Hematopoietic multipotent progenitor cell treated with erythropoietin and hydrocortisone succinate and interleukin-3 and kit ligand, for 15 days (in vitro differentiated cells): ENCODE data around the gene MED25.

ENCODE experiments used
- DNase-seq: peaks from one replicate; pipeline ENCODE4 v3.0.0-alpha.2; 2015; ENCODE audit warnings: low spot score

MED25 gene

DNA sequence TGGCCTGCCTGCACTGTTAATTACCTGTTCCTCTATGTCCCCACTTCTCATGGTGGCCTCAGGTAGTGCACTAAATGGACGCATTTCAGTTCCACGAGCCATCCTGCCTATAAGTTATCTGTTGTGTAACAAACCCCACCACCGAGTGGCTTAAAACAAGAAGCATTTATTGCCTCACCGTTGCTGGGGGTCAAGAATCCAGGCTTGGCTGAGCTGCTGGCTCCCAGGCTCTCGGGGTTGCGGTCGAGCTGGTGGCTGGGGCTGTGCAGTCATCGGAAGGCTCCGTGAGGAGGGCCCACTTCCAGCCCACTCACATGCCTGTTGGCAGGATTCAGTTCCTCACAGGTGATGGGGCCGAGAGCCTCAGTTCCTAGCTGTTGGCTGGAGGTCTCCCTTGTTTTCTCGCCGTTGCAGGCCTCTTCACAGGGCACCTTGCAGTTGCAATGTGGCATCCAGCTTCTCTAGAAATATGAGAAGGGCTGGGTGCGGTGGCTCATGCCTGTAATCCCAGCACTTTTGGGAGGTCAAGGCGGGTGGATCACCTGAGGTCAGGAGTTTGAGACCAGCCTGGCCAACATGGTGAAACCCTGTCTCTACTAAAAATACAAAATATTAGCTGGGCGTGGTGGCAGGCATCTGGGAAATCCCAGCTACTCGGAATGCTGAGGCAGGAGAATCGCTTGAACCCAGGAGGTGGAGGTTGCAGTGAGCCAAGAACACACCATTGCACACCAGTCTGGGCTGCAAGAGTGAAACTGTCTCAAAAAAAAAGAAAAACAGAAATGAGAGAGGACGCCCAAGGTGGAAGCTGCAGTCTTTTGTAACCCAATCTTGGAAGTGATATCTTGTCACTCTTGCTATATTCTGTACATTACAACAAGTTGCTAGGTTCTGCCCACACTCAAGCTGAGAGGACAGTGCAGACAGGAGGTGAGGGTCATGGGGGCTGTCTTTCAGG is 26.3 kb downstream of the MED25 start:
- no peak for DNase-seq

DNA sequence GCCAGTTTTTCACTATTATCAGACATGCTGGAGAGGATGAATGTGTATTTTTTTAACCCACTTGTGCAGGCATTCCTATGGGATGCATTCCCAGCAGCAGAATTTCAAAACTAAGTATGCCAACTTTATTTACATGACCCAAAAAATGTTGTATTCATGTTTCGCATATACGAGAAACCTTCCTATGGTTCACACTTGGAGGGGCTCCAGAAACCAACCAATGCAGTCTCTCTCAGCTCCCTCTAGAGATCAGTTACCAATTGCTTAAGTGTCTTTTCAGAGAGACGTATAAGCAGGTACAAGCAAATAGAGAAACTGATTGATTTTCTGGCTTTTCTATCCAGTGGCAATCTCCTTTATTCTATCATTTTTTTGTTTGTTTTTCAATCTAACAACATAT is 27.3 kb downstream of the MED25 start:
- DNase-seq = no peak

DNA sequence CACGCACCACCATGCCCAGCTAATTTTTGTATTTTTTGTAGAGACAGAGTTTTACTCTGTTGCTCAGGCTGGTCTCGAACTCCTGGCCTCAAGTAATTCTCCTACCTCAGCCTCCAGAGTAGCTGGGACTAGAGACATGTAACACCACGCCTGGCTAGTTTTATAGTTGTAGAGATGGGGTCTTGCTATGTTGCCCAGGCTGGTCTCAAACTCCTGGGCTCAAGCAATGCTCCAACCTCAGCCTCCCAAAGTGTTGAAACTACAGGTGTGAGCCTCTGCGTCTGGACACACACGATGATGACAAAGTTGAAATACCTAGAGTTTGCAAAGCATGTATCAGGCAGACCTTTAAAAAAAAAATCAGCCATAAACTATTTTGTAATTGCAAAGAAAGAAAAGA is 28.3 kb downstream of the MED25 start:
- no peak for DNase-seq

DNA sequence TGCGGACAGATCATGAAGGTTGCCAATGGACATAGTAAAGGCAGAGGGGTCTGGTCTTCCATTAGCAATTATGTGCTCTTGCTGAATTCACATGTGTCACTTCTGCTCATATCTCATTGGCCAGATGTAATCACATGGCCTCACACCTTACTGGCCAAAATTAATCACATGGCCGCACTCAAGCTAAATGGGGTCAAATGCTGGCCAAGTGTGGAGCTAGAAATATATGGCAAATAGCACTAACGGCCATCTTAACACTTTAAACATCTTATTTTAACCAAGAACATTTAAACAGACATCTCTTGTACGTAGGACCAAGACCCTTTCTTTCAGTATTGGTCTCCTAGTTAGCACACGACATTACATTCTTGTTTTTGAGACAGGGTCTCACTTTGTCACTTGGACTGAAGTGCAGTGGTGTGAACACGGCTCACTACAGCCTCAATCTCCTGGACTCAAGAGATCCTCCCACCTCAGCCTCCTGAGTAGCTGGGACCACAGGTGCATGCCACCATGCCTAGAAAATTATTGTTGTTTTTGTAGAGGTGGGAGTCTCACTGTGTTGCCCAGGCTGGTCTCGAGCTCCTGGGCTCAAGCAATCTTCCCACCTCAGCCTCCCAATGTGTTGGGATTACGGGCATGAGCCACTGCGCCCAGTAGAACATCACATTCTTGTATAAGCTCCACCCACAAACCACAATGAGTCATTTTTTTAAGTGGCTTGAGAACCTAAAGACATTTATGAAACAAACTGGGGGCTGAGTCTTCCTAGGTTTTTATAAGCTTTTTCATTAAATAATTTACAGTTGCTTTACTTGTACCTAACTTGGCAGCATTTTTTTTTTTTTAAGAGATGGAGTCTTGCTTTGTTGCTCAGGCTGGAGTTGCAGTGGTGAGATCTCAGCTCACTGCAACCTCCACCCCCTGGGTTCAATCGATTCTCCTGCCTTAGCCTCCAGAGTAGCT is 29.9 kb downstream of the MED25 start:
- peak; percentile 41 for DNase-seq

DNA sequence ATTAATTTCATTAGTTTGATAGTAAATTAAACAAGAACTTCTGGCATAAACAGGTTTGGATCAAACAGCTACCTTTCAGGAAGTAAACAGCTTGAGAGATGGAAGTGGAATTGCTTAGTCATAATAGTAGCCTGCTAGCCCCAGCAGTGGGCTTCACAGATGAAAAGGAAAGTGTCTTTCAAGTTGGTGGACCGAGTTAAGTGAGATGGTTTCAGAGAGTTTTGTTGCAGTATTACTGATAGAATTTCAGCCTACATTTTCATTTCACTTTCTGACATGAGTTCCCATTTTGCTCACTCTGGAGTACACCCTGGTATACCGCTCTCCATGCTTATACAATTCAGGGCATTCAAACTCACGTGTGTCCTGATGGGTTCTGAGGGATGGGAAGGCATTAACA is 30.8 kb downstream of the MED25 start:
- DNase-seq = no peak

DNA sequence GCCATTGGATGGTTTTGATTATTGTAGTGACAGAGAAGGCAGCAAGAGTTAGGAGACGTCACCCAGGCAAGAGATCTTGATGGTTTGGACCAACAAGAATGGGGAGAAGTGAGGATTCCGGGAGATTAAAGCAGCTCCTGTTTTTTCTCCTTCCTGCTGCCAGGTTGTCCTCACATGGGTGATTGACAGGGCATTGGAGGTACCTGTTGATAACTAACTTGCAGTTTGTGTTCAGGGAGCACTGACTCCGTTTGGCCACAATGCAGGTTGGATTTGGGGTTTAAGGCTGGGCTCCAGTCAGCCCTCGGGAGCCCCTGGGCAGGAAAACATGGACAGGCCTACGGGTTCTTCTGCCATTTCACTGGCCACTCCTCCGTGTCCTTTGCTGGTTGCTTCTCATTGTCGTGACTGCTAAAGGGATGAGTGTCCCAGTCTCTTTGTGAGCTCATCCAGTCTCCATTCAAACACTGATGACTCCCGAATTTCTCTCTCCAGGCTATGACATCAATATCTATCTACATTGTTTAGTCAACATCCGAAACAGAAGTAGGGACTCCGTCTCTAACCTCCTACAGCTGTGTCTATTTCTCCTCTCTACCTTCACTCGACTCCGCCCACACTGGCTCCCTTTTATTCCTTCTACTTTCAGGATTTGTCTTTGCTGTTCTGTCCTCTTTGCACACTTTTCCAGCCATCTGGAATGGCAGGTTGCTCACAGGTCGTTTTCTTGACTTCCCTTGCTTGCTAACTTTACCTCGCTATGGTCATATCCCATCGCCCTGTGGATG is 31.5 kb downstream of the MED25 start:
- no peak for DNase-seq

DNA sequence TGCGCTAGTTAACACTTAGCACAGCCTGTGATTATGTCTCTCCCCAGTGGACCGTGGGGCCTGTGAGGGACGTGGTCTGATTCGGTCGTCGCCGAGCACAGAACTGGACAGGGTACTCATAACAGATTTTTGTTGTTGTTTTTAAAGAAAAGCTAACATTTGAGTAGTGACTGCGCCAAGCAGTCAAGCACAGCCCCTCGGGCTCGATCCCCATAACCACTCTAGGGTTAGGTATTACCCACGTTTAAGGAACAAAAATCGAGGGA is 32.1 kb downstream of the MED25 start:
- DNase-seq = no peak

DNA sequence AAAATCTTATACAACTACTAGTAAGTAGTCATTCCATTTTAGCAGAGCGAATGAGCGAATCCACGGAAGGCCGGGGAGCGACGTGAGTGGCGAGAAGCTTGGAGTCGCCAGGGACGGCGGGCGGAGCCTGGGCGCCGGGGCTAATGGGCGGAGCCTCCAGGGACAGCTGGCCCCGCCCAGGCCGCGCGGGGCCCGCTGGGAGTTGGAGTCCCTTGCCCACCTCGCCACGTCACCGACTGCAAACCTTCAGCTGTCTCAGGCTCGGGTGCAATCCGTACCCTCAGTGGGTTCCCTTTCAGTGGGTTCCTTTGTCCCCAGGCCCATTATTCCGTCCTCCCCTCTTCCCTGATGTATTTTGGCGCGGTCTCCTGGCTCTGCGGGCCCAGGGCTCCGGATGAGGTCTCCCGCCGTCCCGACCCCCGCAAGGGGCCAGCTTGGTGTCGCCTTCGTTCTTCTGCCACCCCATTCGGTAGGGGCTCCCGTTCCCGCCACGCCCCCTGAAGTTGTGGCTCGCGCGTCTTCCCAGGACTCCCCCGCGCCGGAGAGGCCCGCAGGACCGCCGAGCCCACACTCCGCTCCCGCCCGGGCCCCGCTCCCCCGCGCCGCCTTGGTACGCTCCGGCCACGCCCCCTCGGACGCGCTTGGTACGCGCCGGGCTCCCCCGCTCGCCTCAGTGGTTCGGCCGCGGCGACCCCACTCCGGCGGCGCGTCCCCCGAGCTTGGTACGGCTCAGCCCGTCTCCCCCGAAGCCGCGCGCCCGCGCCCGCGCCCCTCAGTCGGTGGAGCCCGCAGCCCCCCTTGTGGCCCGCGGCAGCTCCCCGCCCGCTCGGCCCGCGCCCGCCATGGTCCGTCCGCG is 32.6 kb downstream of the MED25 start, which contains the start of gene PTOV1:
PTOV1 (plus strand) TSS at position 673 of the 856 bp plus-strand sequence.
- peak; percentile 94 for DNase-seq

DNA sequence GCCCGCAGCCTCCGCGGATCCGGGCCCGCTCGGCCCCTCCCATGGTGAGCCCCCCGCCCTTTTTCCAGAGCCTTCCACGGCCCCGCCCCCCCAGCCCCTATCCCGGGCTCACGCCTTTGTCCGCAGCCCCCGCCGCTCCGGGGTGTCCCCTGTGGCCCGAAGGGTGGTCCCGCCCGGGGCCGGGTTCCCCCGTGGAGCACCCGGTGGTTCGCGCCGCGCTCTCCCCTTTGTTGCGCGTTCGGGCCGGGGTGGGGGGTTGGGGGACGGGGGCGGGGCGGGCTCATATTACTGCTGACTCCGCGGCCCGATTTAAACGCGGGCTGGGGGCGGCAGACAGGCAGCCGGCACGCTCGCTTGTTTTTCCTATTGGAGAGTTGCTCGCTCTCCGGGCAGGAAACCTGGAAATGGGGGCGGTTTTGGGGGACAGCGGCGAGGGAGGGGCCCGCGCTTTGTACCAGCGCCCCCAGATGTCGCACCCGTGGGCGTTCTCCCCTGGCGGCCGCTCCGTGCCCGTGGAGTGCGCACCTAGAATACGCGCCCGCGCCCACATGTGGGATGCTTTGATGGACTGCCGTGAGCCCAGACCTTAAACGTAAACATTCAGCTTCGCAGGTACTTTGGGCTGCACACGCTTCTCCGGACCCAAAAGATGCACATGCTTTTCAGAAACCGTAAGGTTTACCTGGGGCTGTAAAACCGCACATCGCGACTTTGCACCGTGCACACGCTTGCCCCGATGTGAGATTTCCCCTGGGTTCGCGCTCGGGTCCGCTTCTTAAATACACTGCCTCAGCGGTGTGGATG is 33.6 kb downstream of the MED25 start:
- peak; percentile 22 for DNase-seq

DNA sequence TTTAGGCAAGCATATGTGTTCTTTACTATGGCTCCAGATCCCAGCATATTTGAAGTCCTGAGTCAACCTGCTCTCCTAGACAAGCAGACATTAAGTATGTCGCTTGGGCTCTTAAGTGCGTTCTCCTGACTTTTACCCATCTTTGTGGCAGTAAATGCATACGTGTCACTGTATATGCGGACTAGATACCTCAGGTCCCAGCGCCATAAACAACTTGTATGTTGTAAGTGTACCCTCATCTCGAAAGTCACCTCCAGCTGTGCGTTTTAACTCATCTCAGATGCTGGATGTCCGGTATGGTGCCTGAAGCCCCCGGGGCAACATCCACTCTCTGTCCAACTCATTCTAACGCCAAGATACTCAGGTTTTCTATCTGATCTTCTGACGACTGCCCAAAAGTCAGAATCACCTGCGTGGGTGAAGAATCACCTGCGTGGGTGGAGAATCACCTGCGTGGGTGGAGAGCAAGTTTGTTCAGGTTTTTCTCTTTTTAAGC is 34.6 kb downstream of the MED25 start:
- DNase-seq = no peak

DNA sequence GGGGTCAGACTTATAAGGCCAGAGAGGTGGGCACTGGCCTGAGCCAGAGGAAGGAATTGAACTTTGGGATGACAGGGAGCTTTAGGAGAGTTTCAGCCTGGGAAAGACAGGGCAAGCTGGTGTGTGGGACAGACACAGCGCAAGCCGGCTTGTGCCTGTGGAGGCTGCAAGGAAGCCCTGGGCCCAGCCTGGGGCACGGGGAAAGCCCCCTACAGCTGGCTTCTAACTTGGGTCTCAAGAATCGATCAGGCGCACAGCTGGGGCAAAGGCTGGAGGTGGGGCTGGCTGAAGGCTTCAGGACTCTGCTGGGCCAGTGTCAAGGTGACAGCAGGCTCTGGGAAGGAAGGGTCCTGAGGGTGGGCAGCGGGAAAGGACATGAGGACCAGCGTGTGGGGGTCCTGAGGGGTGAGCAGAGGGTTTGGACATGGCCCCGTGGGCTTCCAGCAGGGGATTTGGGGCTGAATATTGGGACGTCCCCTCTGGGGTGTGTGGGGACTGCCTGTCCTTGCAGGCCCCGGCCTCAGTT is 35.8 kb downstream of the MED25 start:
- DNase-seq = no peak

DNA sequence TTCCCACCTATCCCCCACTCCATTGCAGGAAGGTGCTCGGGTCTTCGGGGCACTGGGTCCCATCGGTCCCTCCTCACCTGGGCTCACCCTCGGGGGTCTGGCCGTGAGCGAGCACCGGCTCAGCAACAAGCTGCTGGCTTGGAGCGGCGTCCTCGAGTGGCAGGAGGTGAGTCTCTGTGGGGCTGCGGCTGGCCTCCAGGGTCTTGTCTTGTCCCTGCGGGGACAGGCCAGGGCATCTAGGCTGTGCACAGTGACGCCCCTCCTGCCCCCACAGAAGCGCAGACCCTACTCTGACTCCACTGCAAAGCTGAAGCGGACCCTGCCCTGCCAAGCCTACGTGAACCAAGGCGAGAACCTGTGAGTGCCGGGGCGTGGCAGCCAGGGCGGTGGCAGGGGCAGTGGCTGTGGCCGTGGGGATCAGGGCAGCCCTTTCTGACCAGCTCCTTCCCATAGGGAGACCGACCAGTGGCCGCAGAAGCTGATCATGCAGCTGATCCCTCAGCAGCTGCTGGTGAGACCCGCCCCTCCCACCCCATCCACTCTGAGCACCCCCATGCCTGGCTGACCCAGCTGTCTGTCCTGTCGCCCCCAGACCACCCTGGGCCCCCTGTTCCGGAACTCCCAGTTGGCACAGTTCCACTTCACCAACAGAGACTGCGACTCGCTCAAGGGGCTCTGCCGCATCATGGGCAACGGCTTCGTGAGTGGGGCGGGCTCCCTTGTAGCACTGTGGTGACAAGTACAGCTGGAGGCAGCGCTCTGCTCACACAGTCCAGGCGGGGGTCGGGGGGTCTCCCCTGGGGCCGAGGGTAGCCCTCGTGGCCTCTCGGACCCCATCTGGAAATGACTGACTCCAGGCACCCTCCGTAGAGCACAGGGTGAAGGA is 36.5 kb downstream of the MED25 start:
- no peak for DNase-seq

DNA sequence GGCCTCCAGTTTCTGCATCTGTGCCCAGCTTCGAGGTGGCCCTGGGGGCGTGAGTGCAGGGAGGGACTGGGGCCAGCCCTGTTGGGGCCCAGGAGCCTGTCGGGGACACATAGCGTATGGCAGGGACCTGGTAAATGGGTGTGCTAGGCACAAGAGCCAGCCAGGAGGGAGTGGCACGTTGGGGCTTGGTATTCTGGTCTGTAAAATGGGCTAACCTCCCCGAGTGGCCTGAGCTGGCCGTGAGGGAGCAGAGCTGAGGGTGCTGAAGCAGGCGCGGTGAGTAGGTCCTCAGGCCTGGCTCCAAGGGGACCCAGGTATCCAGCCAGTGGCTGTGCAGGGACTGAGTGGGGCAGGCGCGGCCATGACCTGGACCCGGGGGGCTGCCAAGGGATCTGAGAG is 37.2 kb downstream of the MED25 start:
- DNase-seq = no peak

DNA sequence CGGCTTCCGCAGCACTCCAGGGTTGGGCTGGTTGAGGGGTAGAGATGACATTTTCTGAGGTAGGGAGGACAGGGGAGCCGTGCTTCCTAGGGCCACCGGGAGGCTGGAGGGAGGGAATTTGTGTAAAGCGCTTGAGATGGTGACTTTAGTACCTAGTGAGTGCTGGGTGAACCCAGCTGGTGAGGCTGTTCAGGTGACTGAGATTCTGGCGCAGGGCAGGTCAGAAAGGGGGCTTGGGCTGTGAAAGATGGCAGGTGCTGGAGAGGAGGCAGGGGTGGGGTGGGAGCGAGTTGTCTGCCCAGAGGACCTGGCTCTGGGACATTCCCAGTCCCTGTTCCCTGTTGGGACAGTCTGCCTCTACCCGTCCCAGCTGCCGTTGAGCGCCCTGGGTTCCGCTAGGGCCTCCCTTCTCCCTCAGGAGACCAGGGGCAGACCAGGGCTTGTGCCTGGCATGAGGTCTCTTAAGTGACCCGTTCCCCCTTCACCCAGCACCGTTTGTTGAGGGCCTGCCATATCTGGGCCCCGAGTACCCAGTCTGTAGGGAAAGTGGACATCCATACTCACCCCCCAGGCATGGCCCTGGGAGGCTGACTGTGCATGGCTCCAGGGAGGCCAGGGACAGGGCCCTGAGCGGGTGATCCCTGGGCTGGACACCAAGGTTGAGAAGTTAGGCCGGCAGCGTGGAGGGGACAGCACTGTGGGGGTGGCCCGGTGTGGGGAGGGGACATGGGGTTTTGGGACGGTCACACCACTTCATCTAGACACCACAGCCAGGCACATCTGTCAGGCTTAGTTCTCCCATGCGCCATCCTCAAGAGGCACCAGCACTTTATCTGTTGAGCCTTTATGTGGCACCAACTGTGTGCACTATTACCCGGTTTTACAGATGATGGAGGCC is 37.8 kb downstream of the MED25 start:
- DNase-seq = no peak

DNA sequence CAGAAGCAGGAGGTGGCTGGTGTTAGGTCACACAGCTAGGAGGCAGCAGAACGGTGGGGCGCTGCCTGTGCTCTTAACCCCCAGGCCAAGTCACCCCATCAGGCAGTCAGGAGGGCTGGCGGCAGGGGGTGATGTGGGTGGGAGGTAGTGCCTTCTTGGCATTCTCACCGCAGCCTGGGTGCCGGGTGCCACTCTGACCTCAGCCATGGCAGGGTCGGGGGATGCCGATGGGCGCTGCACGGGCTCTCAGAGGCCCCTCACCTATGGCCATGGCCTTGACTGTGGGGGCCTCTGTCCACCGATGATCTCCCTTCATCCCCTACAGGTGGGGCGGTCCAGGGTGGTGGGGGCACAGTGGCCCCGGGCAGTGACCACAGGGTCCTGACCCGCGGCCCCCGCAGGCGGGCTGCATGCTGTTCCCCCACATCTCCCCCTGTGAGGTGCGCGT is 38.5 kb downstream of the MED25 start:
- no peak for DNase-seq

DNA sequence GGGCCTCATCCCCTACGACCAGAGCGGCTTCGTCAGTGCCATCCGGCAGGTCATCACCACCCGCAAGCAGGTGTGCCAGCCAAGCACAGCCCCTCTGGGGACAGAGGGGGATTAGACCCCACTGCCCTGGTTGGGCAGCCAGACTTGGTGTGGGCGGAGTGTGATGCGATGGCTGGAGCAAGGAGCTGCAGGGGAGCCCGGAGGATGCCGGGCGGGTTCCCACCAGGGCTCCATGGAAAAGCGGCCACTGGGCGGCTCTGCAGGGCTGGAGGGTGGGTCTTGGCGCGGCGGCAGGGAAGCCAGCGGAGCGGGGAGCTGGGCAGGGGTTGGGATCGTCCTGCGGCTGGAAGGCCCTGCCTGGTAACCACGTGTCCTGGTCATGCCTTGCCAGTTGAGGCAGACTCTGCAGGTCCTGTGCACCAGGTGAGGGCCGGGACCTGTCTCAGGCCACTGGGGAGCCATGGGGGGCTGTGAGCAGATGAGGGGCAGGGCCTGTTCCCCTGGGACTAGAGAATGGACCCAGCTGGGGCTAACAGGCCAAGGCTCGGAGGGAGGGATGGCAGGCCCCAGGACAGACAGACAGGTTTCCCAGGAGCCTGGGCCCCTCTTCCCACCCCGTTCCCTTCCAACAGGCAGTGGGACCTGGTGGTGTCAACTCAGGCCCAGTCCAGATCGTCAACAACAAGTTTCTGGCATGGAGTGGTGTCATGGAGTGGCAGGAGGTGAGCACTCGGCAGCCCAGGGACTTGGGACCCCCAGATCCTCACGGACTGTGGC is 39.2 kb downstream of the MED25 start:
- DNase-seq = no peak

DNA sequence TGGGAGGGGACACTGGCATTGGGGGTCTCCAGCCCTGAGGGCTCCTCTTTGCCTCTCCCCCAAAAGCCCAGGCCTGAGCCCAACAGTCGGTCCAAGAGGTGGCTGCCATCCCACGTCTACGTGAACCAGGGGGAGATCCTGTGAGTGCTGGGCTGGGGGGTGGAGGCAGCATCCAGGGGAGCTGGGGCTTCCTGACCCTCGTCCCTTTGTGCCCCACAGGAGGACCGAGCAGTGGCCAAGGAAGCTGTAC is 39.7 kb downstream of the MED25 start:
- no peak for DNase-seq
